KBM-7 (cell line): ENCODE measurements around the gene CDK5.

Experiments
- DNase-seq: peaks from one replicate; pipeline ENCODE4 v3.0.0-alpha.2; 2015
- in situ Hi-C: fragments of 300-500 bp; cut with MboI; formaldehyde crosslinking; loops from 2 replicates; pipeline ENCODE4 v1.14.3; 2020; ENCODE audit warnings: low sequenced_read_pairs, low pct_unique_long_range_greater_than_20kb, mixed read lengths

CDK5 gene

DNA sequence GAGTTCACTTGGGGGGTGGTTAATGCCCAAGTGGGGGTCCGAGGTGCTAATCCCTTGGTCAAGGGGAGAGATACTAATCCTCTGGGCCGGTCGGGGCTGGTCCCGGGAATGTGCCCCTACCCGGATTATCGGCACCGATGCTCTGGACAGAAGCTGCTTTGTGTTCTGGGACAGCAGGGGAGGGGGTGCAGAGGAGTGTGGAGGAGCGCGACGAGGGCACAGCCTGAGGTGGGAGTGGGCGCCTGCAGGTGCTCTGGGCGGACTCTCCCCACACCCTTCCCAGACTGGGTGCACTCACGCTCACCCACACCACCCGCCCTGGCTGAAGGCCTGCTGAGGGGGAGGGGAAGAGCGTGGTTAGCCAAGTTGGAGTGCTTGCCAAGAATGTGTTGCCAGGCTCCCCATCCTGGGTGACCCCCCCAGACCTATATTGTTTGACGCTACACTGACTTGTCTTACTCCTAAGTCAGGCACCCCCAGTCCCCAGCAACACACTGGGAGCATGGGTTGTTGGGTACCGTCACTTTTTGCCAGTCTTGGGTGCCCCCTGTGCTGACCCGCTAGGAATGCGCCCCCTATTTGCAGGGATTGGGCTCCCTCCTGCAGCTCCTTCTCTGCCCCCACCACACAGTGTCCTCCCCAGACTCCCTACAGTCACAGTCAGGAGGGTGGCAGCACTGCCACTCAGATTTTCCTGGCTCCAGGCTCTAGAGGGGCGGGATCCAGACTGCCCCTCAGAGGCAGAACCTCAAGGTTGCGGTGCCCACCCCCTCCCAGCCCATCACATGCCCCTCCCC, 2.9 kb upstream of the CDK5 start:
- in situ Hi-C loops = no loop called here
- DNase-seq = peak; percentile 25

DNA sequence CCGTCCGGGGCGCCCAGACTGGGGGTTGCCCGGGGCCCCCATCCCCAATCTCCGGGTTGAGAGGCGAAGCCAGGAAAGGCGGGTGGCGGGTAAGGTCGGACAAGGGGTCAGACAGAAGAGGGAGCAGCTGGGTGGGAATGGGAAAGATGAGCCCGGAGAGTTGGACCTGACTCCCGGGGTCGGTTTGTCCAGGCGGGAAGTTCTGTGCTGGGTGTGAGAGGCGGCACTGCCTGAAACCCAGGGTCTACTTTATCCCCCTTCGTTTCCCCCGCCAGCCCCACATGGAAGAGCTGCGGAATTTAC, 2.4 kb upstream of the CDK5 start:
- DNase-seq = no peak
- in situ Hi-C loops = no loop called here

DNA sequence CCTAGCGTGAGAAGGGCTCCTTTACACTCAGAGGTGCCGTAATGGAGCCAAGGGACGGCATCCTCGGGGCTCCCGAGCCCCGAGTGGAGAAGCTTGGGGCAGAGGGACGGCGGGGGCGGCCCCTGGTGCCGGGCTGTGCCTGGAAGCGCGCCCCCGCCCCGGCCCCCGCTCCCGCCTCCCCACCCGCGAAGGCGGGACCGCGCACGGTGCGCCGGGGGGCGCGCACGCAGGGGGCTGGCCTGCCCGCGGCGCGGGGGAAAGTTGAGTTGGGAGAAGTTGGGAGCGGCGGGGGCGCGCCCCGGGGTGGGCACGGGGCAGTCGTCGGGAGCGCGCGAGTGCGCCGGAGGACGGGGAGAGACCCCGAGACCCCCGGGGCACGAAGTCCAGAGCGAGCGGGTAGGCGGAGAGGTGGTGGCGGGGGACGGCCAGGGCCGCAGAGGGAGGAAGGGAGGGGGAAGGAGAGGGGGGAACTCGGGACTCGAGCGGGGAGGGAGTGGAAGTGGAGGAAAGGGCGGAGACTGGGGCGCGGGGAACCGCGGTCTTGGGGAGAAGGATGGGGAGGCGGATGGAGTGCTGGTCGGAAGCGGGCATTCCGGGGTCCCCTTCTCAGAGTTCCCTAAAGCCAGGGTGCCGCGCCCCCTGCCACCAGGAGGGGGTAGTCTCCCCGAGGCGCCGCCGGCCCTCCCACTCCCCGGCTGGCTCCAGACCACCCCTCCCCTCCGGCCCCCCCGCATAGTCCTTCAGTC, 1.8 kb upstream of the CDK5 start, which contains the start of gene SLC4A2:
SLC4A2 (plus strand) TSS at position 223 of the 746 bp plus-strand sequence. CDS start 2,399 bp downstream, outside the sequence.
- DNase-seq = peak; percentile 64

DNA sequence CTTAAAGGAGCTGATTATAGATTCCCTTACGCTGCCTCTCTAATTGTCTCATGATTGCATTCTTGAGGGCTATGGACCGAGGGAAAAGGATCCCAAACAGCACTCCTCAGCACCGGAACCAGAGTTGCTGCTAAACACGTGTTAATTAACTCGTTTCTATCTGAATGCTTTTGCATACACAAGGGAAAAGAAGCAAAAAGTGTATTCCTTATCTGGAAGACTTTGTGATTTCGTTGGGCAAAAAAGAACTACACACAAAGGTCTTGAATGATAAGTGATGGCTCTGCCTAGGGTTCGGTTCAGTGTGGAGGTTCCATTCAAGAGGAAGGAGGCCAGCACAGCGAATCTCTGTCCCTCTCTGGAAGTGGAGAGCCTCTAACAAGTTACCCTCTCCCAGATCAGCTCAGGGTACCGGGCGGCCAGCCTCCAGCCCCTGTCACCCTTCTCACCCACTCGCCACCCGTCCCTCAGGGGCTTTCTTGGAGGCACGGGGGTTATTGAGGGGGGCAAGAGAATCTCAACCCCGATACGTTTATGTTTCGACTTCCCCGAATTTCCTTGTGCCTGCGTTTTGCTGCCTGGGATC, 1.2 kb upstream of the CDK5 start:
- in situ Hi-C loops = no loop called here
- no peak for DNase-seq

More for the DNA sequence above, 1.8 kb upstream of the CDK5 start, which contains the start of gene SLC4A2:
- in situ Hi-C loops = no loop called here

DNA sequence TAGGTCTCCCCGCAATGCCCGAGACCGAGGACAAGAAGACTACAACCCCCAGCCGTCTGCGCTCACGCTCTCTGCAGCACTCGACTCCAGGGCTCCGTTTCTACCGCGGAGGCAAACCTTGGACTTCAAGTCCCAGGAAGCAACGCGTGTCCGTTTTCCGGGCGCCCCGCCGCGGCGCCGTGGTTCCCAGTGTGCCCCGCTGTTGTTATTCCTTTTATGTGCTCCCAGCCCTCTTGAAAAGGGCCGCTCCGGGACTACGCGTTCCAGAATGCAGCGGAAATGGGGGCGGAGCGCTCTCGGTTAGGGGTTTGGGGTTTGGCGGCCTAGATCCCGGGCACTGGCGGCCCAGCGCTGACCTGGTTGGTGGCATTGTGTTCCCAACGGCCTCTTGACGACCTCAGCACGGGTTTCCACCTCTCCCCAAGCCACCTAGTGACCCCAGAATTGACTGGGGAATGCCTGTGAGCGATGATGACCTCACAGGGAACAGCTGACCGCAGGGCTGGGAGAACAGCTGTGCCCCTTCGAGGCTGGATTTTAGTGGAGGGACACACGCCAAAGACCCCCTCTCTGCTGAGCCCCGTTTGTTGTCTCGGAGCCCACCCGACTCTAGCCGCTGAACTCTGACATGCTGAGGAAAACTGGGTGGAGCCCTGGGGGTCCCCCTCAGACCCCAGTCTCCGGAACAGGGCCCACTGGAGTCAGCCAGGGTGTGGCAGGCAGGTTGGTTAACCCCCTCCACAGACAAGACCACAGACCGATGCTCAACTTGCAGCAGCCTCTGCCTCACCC, 488 bp upstream of the CDK5 start:
- peak; percentile 99 for DNase-seq
- in situ Hi-C loops = no loop called here

DNA sequence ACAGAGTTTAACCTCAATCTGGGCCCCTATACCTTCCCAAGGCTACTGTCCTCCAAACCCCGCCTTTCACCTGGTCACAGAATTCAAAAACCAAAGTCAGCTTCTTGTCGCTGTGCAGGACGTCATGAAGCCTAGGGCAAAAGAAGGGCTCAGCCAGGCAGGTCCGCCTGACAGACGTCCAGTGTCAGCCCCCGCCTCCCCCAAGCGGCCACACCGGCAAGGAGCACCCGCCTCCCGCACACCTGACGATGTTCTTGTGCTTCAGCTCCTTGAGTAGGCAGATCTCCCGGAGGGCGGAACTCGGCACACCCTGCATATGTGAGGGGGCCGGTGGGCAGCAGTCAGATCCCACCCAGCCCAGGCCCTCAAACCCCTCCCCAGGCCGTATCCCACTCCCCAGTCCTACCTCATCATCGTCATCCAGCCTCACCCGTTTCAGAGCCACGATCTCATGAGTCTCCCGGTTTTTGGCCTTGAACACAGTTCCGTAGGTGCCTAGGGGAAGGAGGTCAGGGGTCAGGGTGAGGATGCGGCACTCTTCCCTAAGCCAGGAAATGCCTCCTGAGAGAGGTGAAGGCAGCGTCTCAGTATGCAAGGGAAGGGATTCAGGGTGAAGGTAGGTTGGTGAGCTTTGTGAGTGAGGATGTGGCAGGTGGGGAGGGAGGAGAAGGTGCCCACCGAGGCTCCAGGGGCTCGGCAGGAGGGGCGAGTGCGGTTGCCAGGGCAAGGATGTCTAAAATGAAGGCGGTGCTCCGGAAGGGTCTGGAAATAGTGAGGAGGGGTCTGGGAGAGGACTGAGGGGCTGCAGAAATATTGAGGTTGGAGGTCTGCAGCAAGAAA, 811 bp downstream of the CDK5 start:
- in situ Hi-C loops = no loop called here
- no peak for DNase-seq

DNA sequence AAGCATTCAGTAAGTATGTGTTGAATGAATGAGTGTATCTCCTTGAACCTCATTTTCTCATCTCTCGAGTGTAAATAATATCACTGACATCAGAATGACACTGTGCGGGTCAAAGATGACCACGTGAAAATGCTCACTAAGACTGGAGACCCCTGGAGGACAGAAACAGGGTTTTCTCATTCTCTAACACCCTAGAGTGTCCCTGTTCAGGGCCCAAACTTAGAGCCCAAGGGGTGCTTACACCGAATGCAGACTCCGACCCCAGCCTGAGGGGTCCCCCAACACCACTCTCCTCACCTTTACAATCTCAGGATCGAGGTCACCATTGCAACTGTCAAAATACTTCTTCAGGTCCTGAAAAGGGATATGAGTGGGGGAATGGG, 1.4 kb downstream of the CDK5 start:
- in situ Hi-C loops = no loop called here
- no peak for DNase-seq

DNA sequence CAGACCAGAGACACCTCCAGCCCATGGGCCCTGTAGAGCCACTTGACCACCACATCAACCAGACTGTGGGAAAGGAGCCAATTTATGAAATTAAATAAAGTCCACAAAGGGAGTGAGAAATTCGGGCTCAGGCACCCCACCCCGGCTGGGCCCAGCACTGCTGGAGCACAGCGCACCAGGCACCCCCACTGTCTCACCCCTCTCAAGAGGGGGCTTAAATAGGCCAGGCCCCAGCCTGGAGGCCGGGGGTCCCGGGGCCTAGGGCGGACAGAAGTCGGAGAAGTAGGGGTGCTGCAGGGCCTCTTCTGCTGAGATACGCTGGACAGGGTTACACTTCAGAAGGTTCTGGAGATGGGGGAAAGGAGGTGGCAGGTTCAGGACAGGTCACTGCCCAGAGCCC, 3.9 kb downstream of the CDK5 start:
- DNase-seq = no peak
- in situ Hi-C loops = no loop called here

DNA sequence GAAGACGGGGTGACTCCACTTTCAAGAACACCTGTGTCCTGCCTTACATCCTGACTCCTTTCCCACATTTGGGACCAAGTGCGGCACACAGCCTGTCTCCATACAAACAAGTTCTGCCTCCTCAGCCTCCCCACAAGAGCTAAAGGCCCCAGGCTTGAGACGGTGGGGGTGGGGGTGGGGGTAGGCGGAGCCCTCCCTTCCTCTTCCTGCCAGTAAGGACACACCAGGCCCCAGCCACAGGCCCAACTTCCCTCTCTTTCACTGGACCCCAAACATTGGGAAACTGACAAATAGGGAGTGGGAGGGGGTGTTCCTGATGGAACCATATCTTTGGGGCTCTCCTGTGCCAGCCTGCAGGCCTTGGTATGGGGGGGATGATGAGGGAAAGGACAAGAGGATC, 4.6 kb downstream of the CDK5 start:
- in situ Hi-C loops = no loop called here
- DNase-seq = peak; percentile 66

DNA sequence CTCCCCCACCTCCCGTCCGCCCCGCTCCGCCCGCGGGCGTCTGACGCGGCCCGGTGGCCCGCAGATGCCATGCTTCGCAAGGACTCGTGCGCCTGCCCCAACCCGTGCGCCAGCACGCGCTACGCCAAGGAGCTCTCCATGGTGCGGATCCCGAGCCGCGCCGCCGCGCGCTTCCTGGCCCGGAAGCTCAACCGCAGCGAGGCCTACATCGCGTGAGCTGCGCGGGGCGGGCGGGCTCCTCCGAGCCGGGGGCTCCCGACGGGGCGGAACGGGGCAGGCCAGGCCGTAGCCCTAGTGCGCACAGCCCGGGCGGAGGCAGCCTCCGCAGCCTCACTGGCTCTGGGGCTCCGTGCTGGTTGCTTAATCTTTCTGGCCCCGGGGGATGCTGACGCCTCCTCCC, 6.6 kb downstream of the CDK5 start:
- in situ Hi-C loops = no loop called here
- no peak for DNase-seq

DNA sequence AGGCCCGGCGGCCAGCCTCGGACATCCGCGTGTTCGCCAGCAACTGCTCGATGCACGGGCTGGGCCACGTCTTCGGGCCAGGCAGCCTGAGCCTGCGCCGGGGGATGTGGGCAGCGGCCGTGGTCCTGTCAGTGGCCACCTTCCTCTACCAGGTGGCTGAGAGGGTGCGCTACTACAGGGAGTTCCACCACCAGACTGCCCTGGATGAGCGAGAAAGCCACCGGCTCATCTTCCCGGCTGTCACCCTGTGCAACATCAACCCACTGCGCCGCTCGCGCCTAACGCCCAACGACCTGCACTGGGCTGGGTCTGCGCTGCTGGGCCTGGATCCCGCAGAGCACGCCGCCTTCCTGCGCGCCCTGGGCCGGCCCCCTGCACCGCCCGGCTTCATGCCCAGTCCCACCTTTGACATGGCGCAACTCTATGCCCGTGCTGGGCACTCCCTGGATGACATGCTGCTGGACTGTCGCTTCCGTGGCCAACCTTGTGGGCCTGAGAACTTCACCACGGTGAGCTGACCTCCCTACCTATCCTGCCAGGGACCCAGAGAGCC, 8.7 kb downstream of the CDK5 start:
- in situ Hi-C loops = no loop called here

DNA sequence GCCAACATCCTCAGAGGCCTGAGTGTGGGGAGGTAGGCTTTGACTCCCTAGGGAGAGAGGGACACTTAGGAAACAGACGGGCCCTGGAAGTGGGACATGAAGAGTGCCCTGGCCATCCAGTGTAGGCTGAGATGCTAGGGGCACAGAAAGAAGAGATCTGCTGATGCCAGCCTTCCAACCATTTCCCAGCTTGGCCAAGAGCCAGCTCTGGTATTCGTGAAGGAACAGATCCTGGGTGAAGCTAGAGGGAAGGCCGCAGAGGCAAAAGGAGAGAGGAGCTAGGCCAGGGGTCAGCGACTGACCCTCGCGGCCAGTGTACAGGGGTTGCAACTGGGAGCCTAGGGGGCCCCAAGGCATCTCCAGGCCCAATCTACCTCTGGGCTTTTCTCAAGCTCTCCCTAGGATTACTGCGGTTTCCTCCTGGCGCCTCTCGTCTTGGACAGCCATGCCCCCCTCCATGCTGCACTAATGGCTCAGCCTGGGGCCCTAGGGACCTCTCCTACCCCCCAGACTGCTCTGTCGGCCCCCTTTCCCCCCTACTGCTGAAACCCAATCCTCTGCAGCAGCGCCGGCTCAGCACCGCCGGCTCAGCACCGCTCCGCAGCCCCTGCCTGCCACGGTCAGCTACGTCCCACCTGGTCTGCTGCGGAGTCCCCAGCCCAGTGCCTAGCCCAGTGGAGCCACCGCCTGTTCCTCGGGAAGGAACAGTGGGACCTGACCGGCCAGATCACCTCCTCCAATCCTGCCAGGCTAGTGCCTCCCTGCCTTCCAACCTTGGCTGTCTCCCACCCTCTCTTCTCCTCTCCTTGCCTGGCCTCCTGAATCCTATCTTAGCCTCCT, 9.5 kb downstream of the CDK5 start, which contains the start of gene ASIC3:
ASIC3 (plus strand) TSS at position 556 of the 840 bp plus-strand sequence. CDS start 355 bp downstream, outside the sequence.
- in situ Hi-C loops = no loop called here
- no peak for DNase-seq

More for the DNA sequence above, 8.7 kb downstream of the CDK5 start:
- no peak for DNase-seq

DNA sequence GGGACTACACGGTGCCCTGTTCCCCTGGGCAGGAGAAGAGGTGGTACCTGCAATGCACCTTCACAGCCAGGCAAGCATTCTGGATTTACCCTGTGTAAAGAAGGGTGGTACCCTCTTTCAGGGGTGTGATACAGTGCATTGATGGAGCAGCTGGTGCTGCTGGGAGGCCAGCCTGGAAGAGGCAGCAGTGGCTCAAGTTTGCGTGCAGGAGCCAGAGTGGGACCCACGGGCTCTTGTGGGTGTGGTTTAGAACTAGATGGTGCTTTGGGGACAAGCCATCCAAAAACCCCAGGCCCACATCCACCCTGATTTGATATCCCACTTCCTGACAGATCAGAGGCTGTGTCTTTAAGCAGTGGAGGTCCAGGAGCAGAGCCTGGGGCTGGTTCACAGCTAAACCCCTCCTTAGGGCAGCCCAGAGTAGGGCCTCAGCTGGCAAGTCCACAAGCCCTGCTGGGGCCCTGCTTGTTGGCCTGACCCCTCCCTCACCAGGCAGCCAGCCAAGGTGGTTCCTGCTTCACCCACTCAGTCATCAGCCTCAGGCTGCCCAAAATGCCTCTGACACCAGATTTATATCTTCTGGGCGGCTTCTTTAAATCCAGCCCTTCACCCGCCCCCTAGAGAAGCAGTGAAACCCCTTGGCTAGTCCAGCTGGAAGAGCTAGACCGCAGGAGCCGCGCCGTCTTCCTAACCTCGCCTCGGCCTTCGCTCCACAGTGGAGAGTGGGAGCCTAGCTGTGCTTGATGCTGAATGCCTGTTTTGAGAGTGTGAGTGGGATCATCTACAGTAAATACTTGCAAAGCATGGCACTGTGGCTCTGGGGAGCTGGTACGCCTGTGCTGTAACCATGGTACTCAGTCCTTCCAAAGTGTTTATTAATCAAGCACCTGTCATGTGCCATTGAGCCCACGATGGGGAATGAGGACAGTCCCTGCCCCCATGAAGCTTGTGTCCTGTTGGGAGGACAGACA, 10.8 kb downstream of the CDK5 start:
- in situ Hi-C loops = no loop called here
- no peak for DNase-seq

DNA sequence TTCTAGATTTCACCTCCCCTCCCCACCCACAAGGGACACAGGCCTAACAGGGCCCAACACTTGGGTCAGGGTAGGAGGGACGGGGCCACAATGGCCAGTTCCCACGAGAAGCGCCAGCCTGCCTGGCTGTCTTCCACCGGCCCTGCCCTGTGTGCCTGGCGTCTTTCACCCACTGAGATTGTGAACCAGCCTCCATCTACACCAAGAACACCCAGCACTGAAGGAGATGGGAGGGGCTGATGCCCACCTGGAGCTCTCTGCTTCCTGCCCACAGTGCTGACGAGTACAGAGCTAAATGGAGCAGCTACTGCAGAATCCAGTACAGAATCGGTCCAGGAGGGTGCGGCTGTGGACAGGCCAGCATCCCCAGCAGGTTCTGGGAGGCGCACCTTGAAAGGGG, 11.7 kb downstream of the CDK5 start:
- in situ Hi-C loops = no loop called here
- DNase-seq = no peak

DNA sequence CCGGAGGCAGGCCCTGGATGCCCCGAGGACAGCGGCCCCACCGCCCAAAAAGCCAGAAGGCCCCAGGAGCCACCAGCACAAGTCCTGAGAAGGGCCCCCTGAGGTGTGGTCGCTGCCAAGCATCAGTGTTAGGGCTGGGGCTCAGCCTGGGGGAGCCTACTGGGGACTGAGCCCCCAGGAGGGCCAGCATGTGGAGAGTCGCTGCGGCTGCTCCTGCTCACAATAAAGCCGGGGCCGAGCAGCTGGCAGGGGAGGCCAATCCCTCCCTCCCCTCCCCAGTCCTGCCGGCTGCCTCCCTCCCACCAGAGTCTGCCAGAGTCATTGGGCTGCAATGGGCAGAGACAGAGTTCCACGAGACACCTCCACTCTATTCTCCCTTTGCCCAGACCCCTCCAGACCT, 12.4 kb downstream of the CDK5 start:
- DNase-seq = no peak
- in situ Hi-C loops = no loop called here

DNA sequence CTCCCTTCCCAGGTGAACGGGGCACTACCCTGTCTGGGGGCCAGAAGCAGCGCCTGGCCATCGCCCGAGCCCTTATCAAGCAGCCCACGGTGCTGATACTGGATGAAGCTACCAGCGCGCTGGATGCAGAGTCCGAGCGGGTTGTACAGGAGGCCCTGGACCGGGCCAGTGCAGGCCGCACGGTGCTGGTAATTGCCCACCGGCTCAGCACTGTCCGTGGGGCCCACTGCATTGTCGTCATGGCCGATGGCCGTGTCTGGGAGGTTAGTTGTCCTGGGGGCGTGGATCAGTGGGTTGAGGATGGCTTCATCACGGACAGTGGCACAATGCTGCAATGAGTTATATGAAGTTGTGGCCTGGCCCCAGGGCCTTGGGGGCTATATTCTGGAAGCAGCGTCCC, 13.7 kb downstream of the CDK5 start:
- no peak for DNase-seq
- in situ Hi-C loops = no loop called here
